GM18499 (cell line): ENCODE results near the gene TPRN.
"Not testable (repeated sequence)": the region's sequence is repeated elsewhere in the genome, so short reads cannot be mapped to it uniquely, and the experiment has no call there.

Experiments
- ATAC-seq: cut with Tn5 transposase; IDR thresholded peaks from one replicate; pipeline ENCODE4 v1.9.1; 2021; ENCODE audit warnings: moderate number of reproducible peaks; ENCODE audit not compliant: insufficient read depth, unreplicated experiment

Gene TPRN, protein sequence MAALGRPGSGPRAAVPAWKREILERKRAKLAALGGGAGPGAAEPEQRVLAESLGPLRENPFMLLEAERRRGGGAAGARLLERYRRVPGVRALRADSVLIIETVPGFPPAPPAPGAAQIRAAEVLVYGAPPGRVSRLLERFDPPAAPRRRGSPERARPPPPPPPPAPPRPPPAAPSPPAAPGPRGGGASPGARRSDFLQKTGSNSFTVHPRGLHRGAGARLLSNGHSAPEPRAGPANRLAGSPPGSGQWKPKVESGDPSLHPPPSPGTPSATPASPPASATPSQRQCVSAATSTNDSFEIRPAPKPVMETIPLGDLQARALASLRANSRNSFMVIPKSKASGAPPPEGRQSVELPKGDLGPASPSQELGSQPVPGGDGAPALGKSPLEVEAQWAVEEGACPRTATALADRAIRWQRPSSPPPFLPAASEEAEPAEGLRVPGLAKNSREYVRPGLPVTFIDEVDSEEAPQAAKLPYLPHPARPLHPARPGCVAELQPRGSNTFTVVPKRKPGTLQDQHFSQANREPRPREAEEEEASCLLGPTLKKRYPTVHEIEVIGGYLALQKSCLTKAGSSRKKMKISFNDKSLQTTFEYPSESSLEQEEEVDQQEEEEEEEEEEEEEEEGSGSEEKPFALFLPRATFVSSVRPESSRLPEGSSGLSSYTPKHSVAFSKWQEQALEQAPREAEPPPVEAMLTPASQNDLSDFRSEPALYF

DNA sequence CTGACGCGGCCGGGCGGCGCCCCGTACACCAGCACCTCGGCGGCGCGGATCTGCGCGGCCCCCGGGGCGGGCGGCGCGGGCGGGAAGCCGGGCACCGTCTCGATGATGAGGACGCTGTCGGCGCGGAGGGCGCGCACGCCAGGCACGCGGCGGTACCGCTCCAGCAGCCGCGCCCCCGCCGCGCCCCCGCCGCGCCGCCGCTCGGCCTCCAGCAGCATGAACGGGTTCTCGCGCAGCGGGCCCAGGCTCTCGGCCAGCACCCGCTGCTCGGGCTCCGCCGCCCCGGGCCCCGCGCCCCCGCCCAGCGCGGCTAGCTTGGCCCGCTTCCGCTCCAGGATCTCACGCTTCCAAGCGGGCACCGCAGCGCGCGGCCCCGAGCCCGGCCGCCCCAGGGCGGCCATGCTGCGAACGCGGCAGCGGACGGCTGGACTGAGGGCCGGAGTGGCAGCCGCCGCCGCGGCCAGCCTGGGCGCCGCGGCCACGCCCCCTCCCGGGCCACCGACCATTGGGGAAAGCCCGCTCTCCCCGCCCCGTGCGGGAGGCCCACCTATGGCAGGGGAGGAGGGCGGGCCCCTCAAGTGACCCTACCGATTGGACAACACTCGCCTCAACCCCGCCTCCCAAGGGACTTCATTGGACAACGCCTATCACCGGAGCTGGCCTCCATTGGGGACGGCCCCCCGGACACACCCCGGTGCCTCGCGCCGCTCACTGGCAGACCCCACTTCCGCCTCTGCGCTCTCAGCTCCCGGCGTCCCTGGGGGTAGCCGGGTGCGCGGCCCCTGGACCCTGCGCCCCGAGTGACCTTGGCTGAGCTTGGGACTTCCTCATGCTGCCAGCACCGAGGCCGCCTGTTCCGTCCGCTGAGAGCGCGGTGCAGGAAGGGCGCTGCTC, at the start of gene TPRN:
Gene TPRN, minus strand, starts transcription at position 431 of the 894 bp plus-strand sequence. Its CDS starts 30 bp downstream, at position 401.
- peak; percentile 82 for ATAC-seq

GRCh38 chr9:137247916-137248175, 47.3 kb upstream of the TPRN start:
- no peak for ATAC-seq

DNA sequence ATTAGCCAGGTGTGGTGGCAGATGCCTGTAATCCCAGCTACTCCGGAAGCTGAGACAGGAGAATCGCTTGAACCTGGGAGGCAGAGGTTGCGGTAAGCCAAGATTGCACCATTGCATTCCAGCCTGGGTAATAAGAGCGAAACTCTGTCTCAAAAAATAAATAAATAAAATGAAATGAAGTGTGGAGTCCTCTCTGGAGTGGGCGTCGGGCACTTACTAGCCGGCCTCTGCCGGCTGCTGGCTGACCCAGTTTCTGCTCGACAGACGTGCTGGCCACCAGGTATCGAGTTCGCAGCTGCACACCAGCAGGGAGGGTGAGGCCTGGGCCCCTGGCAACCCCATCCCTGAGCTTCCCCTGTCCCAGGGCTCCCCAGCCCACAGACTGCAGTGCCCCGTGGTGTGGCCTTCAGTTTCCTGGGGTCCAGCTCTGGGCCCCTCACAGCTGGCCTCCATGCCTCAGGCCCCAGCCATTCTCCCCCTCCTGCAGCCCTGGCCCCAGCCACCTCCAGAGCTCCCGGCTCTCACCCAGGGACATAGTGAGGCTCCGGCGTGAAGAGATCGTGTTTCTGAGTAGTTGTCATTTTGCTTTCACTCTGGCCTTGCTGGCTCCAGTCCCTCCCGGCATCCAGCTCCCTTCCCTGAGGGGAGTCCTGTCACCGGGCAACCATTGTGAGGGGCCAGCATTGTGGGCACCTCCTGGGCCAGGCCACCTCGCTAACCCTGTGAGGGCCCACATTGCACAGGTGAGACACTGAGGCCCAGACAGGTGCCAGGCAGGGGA, 46.8 kb upstream of the TPRN start:
- ATAC-seq, result no peak

DNA sequence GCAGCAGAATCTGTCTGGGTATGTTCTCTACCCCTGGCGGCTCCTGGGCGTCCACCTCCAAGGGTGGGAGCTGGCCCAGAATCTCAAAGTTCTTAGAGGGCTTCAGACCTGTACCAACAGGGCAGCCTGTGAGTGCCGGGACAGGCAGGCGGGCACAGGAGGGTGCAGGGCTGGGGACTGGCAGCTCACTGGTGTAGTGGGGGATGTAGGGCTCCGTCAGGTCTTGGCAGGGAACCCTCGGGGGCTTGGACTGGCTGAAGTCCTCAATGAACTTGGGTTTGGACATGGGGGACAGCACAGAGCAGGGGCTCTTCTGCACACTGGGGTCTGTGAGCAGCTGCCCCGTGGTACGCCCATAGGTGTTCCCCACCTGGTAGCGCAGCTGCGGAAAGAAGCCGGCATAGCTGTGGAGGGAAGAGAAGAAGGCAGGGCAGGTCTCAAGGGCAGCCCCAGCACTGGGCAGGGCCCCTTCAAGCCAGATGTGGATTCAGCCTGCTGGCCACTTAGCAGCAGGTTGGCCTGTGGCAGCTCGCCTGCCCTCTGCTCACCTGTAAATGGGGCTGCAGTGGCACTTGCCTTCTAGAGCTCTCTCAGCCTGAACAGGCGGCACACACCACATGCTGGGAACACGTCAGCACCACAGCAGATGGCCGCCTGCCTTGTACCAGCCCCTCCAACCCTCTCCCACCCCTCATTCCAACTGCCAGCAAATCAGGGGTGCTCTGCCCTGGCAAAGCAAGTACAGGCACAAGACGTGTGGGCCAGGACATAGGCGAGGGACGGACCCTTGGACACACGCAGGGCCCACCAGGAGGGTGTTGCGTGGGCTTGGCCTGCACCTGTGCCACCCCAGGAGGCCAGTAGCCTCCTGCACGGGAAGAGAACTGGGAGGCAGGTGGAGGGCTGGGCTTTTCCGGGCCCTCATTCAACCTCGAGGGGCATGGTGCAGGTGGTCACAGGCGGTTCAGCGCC, 45.2 kb upstream of the TPRN start:
- no peak for ATAC-seq

GRCh38 chr9:137244486-137245449, 44.2 kb upstream of the TPRN start:
- no peak for ATAC-seq

- ATAC-seq, result no peak
These were observed 43.3 kb upstream of the TPRN start for GRCh38 chr9:137243626-137244485.

DNA sequence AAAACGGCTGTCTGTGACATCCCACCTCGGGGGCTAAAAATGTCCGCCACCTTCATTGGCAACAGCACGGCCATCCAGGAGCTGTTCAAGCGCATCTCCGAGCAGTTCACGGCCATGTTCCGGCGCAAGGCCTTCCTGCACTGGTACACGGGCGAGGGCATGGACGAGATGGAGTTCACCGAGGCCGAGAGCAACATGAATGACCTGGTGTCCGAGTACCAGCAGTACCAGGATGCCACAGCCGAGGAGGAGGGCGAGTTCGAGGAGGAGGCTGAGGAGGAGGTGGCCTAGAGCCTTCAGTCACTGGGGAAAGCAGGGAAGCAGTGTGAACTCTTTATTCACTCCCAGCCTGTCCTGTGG, 42.7 kb upstream of the TPRN start:
- not testable (repeated sequence) for ATAC-seq

GRCh38 chr9:137242269-137243203, 42.0 kb upstream of the TPRN start:
- no peak for ATAC-seq

DNA sequence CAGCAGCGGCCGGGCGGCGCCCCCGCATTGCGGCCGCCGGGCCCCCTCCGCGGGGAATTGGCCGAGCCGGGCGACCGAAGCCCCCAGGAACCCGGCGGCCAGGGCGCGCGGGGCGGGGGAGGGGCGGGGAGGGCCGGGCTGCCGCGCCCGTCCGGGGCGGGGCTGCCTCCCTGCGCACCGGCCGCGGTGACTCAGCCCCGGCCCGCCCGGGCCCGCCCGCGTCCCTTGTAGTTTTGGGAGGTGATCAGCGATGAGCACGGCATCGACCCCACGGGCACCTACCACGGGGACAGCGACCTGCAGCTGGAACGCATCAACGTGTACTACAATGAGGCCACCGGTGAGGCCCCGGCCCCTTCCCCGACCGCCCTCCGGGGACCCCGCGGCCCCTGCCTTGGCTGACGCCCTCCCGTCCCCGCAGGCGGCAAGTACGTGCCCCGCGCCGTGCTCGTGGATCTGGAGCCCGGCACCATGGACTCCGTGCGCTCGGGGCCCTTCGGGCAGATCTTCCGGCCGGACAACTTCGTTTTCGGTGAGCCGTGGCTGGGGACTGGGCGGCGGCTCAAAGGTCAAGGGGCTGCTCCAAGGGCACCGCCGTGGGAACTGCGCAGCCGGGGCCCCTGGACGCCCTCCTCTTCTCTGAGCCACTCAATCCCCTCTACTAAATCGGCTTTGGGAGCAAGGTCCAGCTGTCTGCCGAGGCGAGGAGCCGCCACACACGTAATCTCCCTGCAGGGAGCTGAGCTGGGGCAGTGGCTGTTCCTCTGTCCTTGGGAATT, 41.1 kb upstream of the TPRN start:
- ATAC-seq, result no peak

DNA sequence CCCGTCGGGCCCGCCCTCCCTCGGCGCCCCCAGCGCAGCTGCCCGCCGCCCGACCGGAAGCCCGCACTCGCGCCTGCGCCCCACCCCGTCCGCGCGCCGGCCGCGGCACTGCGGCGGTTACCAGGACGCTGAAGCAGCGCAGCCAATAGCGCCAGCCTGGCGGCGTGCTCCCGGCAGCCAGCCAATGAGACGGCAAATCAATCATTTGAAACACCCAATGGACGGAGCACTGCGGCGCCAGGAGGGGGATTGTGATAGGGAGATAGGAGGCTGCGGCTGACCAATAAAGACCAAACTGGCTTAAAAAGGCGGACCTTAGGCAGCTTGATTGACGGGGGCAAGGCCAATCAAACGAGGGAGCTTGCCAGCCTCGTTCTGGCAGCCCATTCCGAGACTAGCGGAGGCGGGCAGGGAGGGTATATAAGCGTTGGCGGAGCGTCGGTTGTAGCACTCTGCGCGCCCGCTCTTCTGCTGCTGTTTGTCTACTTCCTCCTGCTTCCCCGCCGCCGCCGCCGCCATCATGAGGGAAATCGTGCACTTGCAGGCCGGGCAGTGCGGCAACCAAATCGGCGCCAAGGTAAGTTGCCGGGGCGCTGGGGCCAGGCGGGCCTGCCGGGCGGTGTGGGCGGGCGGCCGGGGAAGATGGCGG, 40.4 kb upstream of the TPRN start, which contains the start of gene TUBB4B:
Gene TUBB4B, plus strand, starts transcription at position 447 of the 649 bp plus-strand sequence. Its CDS starts 74 bp downstream, at position 521.
- ATAC-seq, result peak; percentile 73

DNA sequence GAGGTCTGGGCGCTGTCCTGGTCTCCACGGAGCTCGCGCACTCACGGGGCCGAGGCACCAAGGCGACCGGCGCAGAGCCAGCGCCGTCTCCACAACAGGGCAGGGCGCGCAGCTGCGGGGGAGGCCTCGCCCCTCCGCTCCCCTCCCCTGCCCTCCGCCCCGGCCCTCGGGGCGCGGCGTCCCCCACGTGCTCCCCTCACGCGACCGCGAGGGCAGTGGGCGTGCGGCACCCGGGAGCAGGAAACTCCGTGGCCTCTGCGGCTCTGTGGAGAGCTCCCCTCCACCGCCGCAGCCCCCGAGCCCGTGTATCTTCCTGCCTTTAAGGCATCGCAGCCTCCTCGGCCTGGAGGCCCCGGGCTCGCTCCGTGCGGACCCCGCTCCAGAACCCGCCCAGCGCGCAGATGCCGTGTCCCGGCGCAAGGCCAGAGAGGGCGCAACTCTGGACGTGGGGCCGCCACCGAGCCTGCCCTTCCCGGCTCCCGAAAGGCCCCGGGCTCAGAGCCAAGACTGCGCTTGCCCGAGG, 39.8 kb upstream of the TPRN start:
- peak; percentile 1 for ATAC-seq

DNA sequence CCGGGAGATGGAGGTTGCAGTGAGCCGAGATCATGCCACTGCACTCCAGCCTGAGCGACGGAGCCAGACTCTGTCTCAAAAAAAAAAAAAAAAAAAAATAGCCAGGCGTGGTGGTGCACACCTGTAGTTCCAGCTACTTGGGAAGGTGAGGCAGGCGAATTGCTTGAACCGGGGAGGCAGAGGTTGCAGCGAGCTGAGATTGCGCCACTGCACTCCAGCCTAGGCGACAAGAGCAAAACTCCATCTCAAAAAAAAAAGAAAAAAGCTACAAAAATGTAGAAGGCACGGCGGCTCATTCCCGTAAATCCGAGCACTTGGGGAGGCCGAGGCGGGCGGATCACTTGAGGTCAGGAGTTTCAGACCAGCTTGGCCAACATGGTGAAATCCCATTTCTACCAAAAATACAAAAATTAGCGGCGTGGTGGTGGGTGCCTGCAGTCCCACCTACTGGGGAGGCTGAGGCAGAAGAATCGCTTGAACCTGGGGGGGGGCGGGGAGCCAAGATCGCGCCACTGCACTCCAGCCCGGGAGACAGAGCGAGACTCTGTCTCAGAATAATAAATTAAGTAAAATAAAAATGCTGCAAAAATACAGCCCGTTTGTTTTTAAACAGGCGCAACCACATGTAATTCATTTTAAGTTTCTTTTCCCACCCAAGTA, 39.1 kb upstream of the TPRN start:
- ATAC-seq, result not testable (repeated sequence)

DNA sequence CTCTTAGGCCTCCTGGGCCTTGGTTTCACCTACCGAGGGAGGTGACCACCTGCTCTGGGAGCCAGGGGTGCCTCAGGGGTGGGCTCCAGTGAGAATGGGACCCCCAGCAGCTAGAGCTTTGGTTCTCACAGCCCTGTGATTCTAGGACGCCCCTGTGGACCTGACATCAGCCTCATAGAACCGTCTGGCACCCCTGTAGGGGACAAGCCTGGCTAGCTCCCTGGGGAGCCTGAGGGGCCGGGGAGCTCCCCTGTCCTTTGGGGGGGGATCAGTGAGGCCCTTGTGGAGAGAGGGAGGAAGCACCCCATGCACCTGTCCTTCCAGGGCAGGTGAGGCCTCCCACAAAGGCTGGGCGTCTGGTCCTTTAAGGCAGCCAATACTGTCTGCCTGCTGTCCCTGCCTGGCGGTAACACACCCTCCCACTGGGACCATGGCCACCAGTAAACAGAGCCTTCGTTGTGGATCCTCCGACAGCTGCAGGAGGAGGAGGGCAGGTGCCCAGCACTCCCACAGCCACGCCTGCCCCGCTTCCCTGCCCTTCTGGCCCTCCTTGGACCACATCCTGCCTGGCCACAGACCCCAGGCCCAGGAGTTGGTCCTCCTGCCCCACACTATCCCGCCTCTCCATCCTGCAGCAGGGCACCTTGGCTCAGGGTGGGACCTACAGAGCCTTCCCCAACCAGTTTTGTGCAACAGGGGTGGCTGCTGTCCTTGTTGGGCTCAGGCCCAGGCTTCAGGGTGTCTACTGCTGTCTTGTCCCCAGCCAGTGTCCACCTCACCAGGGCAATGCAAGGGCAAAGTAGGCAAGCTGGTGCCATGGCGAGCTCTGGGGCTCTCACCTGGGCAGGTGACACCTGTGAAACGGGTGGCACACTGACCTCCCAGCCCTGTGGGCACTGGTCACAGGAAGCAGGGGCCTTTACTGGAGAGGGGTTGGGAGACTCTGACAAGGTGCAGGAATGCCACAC, 37.5 kb upstream of the TPRN start:
- ATAC-seq, result no peak
